Right renal pelvis (tissue), 4 donors: ENCODE measurements around the gene PARD6G. TPM values are rescaled to one million over a fixed set of nuclear protein-coding genes. Genes with fewer than 3 reads are reported as not detected.
"Not testable (repeated sequence)": the region's sequence is repeated elsewhere in the genome, so short reads cannot be mapped to it uniquely, and the experiment has no call there.

ENCODE experiments used
- DNase-seq, 4 donors: peaks; one replicate each; pipeline ENCODE4 v3.0.0-alpha.2; 2013; ENCODE audit warnings: low read depth in 4 of 4, low spot score in 3 of 4, missing footprints in 1 of 4
- polyA plus RNA-seq, 4 donors: library from polyadenylated mRNA; unstranded; fragments of 120-200 nt; gene quantifications; one replicate each; pipeline ENCODE4 v1.2.1, GENCODE V29; 2013; ENCODE audit not compliant: insufficient read length in 4 of 4

The PARD6G gene
- polyA plus RNA-seq, 4 donors = 31.6 to 35.0 (median 32.0) TPM

DNA sequence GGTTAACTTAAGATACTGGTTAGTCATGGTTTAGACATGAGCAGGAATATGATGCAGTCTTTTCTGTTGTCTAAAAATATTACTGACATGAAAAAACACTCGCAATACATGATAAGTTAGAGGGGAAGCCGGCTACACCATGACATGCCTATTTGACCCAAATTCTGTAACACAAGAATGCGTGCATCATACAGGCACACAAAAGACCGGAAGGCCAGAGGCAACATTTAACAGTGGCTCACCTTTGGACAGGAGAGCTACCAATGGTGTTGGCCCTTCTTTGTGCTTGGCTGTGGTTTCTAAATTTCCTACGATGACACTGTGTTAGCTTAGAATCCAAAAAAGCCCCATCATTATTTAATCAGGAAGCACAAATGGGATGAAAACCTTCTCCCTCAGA lies 4.1 kb downstream of the PARD6G start:
- no peak for DNase-seq

DNA sequence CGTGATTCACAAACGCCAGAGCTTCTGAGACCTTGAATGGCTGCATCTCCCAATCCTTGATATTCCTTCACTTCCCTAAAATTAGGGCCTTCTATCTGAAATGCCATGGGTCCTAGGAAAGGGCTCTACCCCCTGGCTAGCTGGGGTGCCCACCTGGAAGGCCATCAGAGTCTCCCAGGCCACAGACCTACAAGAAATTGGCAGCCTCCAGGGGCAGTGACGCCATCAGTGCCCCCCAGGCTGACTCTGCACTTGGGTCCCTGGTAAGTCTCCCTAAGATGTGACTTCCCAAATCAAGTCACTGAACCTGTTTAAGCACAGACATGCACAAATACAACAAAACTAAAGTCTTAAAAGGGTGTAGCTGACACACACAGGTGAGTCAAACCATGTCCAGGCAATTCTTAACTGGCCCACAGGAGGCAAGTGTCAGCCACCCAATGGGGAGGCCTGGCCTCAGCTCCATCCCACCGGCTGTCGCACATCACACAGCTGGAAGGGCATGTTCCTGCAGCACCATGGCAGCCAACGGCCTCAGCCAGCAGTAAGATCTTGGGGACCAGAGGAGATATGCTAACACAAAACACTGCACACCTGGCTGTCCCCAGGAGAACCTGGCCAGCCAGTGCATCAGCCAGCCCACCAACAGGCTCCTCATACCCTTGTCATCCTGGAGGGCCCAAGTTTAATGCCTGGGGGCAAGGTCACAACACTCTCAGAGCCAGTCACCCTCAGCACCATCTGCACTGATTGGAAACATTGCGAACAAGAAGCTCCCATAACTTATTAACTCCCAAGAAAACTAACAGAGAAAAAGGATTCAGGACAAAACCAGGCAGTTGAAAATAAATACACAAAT lies 5.2 kb downstream of the PARD6G start:
- DNase-seq = no peak

DNA sequence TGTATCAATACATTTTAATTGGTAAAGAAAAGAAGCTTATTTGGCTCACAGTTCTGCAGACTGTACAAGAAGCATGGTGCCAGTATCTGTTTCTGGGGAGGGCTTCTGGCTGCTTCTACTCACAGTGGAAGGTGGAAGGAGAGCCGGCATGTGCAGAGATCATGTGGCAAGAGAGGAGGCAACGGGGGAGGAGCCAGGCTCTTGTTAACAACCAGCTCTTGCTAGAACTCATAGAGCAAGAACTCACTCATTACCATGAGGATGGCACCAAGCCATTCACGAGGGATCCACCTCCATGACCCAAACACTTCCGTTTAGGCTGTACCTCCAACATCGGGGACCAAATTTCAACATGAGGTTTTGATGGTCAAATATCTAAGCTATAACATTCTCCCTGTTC lies 7.5 kb downstream of the PARD6G start:
- no peak for DNase-seq

DNA sequence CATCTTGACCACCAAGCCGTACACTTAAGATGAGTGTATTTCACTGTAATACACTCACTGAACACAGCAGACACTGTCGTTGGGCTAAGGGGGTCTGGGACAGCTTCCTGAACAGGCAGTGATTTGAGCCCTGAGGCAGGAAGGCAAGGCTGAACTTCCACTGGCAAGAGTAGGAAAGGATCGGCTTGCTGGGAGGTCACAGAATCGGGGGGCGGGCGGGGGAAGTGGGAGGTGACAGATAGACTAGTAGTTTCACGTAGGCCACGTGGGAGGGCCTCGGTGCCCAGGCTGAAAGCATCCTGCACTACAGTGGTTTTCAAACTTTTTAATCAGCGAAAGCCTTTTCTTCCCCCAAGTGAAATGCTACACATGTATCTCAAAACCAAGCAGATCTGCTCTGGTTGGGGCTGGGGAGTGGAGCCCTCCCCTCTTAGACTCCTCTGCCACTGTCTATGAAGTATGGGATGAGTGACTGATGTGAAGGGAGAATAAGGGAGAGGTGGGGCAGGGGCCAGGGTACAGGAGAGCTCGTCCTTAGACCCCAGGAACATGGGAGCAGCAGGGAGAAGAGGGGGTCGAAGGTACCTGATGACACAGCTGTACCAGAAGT lies 8.6 kb downstream of the PARD6G start:
- no peak for DNase-seq

DNA sequence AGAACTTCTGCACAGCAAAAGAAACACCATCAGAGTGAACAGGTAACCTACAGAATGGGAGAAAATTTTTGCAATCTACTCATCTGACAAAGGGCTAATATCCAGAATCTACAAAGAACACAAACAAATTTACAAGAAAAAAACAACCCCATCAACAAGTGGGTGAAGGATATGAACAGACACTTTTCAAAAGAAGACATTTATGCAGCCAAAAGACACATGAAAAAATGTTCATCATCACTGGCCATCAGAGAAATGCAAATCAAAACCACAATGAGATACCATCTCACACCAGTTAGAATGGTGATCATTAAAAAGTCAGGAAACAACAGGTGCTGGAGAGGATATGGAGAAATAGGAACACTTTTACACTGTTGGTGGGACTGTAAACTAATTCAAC lies 9.8 kb downstream of the PARD6G start:
- DNase-seq = not testable (repeated sequence)

DNA sequence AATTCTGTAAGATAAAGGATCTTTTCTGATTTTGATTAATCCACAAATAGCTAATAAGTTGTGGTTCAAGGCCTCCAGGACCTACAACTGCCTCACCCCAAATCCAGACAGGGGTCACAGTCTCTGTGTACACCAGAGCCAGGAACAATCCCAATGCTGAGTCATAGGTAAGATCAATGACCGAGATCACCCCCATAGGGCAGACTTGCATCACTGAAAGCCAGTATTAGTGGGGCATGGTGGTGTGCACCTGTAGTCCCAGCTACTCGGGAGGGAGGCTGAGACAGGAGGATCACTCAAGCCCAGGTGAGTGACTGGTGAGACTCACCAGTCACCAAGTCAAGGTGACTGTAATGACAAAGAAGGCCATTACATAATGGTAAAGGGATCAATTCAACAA lies 12.9 kb downstream of the PARD6G start:
- DNase-seq = no peak

DNA sequence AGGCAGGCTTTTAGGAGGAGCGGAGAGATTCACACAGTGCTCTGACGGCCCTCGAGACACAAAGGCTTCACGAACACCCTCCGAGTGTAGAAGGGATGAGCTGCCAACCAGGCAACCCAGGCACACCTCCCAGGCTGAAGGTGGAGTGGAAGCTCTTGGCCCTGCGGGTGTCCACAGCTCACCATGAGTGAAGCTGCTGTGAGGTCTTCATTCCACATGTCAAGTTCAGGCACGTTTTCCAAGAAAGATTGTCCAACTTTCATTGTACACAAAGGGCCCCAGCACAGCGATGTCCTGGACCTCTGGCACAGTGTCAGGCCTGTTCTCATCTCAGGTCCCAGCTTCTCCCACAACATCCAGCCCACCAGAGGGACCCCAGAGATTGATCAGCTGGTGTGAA lies 13.4 kb downstream of the PARD6G start:
- no peak for DNase-seq

DNA sequence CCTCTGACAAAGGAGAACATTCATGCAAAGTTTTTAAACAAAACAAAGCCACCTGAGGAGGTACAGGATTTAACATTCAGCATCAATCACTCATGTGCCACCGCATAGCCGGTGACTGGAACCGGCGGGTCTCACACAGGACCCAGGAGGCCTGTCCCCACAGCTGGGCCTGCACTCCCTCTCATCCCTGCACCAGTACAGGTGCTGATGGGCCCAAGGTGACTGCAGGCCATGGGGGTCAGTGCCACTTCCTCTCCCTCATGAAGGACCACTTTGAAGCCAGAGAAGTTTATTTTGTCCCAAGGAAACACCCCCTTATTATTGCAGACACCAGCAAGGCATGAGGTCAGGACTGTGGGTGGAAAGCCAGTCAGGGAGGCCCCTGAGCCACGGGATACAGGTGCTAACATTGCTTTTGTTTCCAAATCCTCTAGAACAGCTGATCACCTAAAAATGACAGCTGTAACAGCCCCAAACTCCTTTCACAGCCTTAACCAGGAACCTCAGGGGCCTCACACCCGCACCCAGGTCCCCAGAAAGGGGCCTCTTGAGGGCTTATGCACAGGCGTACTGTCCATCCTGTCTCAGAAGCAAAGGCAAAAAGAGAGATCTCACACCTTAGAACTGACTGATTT lies 14.0 kb downstream of the PARD6G start:
- no peak for DNase-seq

DNA sequence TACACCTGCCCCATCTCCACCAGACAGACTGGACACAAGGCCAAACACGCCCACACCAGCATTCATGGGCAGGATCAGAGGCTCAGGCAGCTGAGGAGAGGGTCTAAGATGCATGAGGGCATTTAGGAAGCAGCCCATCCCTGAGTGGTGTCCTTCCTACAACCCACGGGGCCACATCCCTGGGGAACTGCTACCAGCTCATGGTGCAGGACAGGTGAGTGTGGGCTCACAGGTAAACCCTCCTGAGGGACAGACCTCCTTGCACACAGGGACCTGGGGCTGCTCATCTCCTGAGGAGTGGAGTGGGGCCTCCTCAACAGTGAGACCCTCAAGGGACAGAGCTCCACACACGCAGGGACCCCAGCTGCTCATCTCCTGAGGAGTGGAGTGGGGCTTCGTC lies 14.6 kb downstream of the PARD6G start:
- no peak for DNase-seq

DNA sequence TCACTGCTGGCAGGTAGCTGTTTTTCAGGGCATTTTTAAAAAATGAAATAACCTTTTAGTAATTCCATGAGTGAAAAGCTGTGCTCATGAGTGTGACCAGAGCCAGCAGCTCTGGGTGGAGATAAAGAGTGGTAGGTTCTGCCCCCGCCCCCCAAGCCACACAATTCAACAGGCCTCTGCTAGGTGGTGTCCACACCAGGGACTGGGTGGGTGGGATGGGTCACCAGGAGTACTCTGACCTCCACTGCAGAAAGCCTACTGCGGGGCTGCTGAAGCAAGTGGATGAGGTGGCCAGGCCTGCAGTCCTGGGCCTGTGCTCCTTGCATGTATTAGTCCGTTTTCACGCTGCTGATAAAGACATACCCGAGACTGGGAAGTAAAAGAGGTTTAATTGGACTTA lies 15.3 kb downstream of the PARD6G start:
- DNase-seq = no peak

DNA sequence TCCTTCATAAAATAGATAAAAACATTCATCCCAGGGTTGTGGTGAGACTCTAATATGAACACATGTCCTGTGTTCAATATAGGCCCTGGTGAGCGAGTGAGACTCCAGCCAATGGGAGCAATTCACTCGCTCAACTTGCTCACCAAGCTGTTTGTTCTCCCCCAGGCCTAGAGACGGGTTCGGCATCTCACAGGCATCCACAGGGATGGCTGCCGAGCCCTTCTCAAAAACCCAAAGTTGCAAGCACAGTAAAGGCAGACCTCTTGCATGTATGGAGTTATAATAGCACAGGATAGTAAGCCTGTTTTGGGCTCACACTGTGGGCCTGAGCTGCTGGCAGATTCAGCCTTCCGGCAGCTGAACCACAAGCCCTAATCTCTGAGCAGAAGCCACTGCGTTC lies 15.7 kb downstream of the PARD6G start:
- DNase-seq = no peak

DNA sequence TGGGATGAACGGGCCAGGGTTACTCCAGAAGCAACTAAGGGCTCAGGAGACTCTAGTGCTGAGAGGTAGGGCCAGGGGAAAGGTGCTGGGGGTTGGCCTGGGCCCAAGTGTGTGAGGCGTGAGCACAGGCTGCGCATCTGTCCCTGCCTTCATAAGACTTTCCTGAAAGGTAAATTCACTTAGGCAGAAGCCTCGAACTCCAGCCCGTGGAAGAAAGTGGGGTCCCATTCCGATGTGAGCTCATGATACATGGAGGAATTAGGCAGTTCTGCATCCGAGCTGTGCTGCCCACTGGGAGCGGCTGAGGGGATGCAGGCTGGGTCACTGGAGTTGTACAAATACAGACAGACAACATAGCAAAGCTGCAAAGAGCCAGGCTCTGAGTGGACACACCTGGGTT lies 16.2 kb downstream of the PARD6G start:
- DNase-seq = no peak

DNA sequence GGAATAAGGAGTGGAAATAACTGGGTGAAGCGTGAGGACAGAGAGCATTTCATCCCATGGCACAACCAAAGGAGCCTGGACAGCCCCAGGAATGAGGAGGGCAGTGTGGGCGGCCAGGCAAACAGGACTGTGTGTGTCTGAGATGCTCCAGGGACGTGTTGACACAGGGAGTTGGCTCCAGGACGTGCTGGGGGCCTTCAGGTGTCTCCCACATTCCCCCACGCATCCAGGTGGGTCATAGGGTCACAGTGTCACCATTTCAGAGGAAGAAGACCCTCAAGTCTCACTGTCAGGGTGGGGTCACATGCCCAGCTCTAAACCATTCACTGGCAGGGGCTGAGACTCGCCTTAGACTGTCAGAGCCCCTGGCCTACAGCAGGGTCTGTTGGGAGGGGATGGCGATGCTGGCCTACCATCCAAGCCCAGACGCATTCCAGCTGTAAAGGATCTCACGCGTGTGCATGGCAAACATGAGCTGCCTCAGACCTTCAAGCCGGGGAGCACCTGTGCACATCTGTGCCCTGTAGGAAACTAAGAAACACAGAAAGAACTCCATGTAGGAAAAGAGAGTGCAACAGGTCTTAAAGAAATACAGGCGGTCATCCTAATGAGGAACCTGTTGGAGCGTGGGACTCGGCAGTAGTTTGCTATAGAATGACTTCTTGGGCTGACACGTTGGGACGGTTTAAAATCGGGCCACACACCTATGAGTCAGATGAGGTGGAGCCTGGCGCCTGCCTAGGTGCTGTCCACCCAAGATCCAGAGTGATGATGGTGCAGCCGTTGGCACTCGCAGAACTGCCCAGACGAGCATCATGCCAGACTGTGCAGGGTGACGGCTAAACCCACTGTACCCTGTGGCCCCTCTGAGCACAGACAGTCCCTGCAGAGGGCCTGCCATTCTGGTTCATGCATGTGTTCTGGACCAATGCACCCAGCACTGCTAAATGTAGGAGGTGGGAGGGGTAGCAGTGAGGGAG lies 17.3 kb downstream of the PARD6G start:
- no peak for DNase-seq

DNA sequence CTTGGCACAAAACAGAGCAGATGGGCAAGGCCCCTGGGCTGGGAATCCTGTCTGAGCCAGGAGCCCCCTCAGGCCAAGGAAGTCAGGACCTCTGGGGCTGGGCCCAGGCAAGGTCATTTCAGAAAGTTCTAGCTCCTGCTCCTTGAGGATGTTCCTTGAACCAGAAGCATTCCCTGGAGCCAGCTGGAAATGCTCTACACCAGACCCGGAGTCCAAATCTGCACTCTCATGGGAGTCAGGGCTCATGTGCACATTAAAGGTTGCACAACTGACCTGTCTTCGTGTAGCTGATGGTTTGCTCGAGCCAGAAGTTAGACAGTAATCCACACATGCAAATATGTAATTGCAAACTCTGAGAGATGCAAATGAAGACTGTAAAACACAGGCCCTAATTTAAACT lies 18.0 kb downstream of the PARD6G start:
- DNase-seq = no peak

DNA sequence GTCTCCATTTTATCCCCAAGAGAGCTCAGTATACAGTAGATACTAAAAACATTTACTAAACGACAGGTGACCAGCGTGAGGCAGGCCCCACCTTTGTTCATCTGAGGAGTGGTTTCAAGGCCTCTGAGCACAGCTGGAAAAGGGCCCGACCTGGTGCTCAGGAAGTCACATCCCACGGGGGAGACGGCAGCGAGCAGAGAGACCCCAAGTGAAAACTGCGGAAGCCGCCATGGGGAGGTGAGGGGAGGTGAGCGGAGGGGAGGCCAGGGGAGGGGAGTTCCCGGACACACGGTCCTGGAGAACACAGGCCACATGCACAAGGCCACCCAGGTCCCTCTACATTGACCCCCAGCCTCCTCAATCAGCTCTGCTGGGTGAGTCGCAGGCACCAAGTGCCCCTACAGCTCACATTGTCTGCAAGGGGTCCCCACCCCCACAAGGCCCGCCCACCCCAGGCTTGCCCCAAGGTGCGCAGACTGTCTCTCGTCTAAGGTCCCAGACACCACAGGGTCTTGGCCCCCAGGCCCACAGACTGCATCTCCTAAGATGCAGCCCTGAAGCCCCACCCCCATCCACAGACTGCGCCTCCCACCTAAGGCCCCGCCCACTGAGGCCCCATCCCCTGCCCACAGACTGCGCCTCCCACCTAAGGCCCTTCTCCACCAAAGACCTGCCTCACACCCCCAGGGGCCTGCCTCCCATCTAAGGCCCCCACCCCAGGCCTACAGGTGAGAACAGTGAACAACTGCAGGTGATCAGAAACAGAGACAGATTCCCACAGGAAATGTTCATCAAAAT lies 19.1 kb downstream of the PARD6G start:
- DNase-seq = no peak

DNA sequence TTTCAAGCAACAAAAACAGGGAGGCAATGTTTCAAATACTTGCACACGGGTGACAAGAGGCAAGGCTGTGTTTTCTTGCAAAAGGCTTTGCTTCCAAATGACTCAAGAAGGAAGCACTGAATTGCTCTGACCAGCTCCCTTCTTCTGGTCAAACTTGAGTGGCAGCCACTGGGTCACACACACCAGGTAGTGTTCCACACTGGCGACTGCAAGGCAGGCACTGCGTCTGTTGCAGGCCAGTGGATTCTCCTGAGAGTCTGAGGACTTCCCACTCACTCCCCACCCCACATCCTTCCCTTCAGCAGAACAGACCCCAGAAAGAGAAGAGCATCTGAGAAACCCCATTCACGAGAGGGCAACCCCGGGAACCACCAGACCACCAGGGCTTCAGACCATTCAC lies 19.8 kb downstream of the PARD6G start:
- DNase-seq = no peak

DNA sequence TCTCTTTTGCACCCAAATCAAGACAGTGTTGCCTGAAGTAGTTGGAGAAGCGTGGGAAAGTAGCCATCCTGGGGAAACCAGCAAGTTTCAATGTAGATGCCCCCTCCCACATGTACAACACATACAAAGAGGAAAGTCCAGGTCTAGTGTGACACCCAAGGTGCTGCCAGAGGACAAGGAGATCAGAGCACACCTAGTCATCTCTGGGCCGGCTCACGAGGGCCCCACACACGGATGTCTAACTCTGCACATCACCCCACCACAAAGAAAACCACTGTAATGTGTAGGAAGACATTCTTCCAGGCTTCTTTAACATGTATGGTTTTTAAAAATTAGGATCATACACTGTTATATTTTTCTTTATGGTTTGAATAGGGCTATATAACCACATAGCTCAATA lies 21.6 kb downstream of the PARD6G start:
- no peak for DNase-seq

DNA sequence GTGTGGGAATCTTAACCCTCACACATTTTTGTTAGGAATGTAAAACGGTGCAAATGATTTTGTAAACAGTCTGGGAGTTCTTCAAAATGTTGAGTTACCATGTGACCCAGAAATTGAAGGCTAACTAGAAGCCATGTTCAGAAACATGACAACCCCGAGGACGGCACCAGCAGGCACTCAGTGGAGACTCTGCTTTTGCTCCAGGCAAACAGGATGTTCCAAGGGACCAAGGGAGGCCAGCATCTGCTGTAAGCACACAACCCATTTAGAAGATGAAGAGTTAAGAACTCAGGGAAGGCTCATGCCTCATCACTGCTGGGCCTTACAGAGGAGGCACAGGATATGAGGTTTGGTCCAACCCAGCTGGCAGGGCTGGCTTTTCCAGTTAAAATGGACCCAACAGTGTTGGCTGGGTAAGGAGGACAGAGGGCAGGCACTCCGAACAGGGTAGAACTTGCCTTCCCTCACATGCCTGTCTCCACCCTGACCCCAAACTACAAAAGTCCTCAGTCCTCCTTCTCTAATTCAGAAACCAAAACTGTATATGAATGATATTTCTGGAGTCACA lies 23.6 kb downstream of the PARD6G start:
- no peak for DNase-seq

DNA sequence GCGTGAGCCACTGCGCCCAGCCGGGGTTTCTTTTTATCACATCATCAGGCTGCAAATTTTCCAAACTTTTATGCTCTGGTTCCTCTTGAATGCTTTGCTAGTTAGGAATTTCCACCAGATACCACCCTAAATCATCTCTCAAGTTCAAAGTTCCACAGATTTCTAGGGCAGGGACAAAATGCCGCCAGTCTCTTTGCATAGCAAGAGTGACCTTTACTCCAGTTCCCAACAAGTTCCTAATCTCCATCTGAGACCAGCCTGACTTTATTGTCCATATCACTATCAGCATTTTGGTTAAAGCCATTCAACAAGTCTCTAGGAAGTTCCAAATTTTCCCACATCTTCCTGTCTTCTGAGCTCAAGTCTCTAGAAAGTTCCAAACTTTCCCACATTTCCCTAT lies 27.8 kb downstream of the PARD6G start:
- not testable (repeated sequence) for DNase-seq
